Right lobe of liver (tissue), 6 donors: ENCODE measurements around the gene LAMB2. TPM values are rescaled to one million over a fixed set of nuclear protein-coding genes. Genes with fewer than 3 reads are reported as not detected.

Experiments used
- ATAC-seq, 4 donors: fragments of 200-7000 bp; cut with Tn5 transposase; one replicate each; pipeline ENCODE4 v1.9.1; 2020; ENCODE audit warnings: mild to moderate bottlenecking in 4 of 4, moderate library complexity in 4 of 4
- DNase-seq, 3 donors: peaks; one replicate each; pipeline ENCODE4 v3.0.0-alpha.2; 2020
- H3K27ac ChIP-seq, 3 donors: fragments of 200-600 bp; one replicate each; pipeline ENCODE4 v1.8.0; 2022
- H3K27me3 ChIP-seq, 2 donors: fragments of 200-600 bp; one replicate each; pipeline ENCODE4 v1.8.0; 2022
- H3K36me3 ChIP-seq, 4 donors: fragments of 200-600 bp; sonication (generic) in 1 of 4; one replicate each; pipeline versions ENCODE4 v1.5.1 to v1.8.0; 2017 to 2022; ENCODE audit warnings: control low read depth in 1 of 4
- H3K4me1 ChIP-seq, 4 donors: fragments of 200-600 bp; sonication (generic) in 1 of 4; one replicate each; pipeline versions ENCODE4 v1.5.1 to v1.8.0; 2017 to 2022; ENCODE audit warnings: control low read depth in 1 of 4
- H3K4me3 ChIP-seq, 3 donors: fragments of 200-600 bp; one replicate each; pipeline ENCODE4 v1.8.0; 2022
- H3K9me3 ChIP-seq, 4 donors: fragments of 200-600 bp; sonication (generic) in 1 of 4; one replicate each; pipeline versions ENCODE4 v1.5.1 to v1.8.0; 2017 to 2022; ENCODE audit warnings: control low read depth in 1 of 4
- POLR2A ChIP-seq: fragments of 450-650 bp; IDR thresholded peaks from one replicate; pipeline ENCODE4 v1.6.1; 2017; ENCODE audit warnings: antibody characterized with exemption, mild to moderate bottlenecking
- WGBS: methylation state at CpG from one replicate; pipeline ENCODE4 v1.1.6; 2018; ENCODE audit warnings: low coverage, low lambda C conversion rate; ENCODE audit not compliant: insufficient coverage; ENCODE audit errors: missing lambda C conversion rate; 5-methylcytosine and 5-hydroxymethylcytosine counted together
- intact Hi-C, 2 donors: fragments of 100-400 bp; cut with DNase I; formaldehyde crosslinking; loops; one replicate each; pipeline versions ENCODE4 v1.11.2 to v1.14.1; 2022
- total RNA-seq, 6 experiments: library from RNA; depleted of rRNA in 2 of 6; stranded (reverse); fragments of >200 nt in 2 of 6; fragmentation: NEBNext Ultra II Directional in 3 of 6; extraction: Animal tissue kit (Norgen Biotek cat#: 25700) in 3 of 6; gene quantifications; one replicate each; pipeline versions ENCODE4 v1.1.0 to v1.2.4, GENCODE V29; 2016 to 2023
- TF ChIP-seq, protein P1 (sequence below), 4 donors: fragments of 200-600 bp in 3 of 4; fragments of 450-650 bp in 1 of 4; IDR thresholded peaks; one replicate each; pipeline versions ENCODE4 v1.5.1 to v1.8.0; 2016 to 2022; ENCODE audit warnings: antibody characterized with exemption in 4 of 4, mild to moderate bottlenecking in 2 of 4
- donor health status: DM: no; HTN: yes; CAD: no.
- donor health status: DM: no; HTN: no; CAD: no.
- donor health status: DM: no; HTN: no; CAD: no.
- donor health status: DM: no; HTN: yes; CAD: no.
- donor health status: DM: no; HTN: yes; CAD: no.

Gene LAMB2
- total RNA-seq, 6 experiments from 2014 or later = 129 to 192 (median 163) TPM

DNA sequence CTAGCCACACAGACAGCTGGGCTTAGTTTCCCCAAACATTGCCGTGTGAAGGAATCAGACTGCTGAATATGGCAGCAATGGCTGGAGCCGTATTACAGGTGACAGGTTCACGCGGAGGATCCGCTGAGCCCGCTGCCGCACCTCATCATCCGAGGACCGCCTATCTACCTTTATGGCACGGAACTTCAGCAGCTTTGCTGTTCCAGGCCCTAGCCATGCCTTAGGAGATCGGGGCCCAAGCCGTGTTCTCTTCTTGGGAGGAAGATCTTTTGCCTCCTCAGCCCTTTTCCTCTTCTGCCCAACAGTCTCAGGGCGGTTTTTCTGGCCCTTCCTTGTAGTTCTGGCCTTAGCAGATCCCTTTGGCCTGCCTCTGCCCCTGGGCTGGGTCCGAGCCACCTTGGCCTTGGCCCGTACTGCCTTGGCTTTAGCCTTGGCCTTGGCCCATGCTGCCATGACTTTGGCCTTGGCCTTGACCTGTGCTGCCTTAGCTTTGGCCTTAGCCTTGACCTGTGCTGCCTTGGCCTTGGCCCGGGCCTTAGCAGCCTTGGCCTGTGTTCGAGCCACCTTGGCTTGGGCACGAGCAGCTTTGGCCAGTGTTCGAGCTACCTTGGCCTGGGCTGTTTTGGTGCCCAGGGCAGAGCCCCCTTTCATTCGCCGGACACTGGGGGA is 30.0 kb upstream of the LAMB2 start:
- Histone ChIP-seq H3K9me3 (no peaks in the 10 kb centered on the region), H3K4me1 (peaks cover 0 to 21% (median 9%) of the 10 kb centered on the region in 4 donors), H3K27me3 (no peaks in the 10 kb centered on the region), H3K27ac (no peak overlapping the region), H3K36me3 (peaks cover 0 to 13% (median 7%) of the 10 kb centered on the region in 4 donors), H3K4me3 (no peak overlapping the region)
- ATAC-seq = no peak
- intact Hi-C loops = no loop called here
- no peak for DNase-seq
- no peak for TF ChIP-seq POLR2A
- TF ChIP-seq, protein P1, sequence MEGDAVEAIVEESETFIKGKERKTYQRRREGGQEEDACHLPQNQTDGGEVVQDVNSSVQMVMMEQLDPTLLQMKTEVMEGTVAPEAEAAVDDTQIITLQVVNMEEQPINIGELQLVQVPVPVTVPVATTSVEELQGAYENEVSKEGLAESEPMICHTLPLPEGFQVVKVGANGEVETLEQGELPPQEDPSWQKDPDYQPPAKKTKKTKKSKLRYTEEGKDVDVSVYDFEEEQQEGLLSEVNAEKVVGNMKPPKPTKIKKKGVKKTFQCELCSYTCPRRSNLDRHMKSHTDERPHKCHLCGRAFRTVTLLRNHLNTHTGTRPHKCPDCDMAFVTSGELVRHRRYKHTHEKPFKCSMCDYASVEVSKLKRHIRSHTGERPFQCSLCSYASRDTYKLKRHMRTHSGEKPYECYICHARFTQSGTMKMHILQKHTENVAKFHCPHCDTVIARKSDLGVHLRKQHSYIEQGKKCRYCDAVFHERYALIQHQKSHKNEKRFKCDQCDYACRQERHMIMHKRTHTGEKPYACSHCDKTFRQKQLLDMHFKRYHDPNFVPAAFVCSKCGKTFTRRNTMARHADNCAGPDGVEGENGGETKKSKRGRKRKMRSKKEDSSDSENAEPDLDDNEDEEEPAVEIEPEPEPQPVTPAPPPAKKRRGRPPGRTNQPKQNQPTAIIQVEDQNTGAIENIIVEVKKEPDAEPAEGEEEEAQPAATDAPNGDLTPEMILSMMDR (IDR thresholded peaks at IDR 0.05) = no peak
- WGBS = 90% methylated on average over 9 of the region's 21 CpGs

DNA sequence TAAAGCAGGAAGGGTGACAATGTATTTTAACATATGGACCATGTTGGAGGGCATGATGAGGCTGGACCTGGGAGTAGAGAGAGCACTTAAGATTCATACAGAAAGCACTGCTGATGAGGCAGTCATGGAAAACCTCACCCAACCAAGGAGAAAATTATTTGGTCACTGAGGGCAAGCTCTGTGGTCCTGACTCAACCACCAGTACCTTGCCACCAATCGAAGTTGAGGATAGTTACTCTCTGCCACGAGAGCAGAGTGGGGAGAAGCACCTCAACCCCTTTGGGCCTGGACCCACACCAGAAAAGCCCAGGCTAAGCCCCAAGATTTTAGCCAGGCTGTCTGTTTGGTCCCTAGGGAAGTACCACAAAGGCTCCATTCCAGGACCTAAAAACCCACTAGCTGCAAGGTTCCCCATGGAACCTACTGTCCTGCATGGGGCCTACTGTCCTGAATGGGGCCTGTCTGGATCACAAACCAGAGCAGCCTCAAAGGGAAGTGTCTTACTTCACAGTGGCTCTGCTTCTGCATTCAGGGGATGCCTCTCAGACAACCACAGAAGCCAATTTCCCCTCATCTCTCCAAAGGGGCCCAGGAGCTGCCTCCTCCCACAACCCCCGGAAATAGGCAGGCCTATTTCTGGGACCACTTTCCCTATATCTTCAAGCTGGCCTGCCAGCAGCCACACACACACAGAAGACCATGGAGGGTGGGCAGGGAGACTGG is 29.1 kb upstream of the LAMB2 start:
- Histone ChIP-seq H3K4me3 (no peak overlapping the region), H3K9me3 (no peaks in the 10 kb centered on the region), H3K27ac (no peak overlapping the region), H3K36me3 (peaks cover 0 to 13% (median 7%) of the 10 kb centered on the region in 4 donors), H3K27me3 (no peaks in the 10 kb centered on the region), H3K4me1 (peaks cover 0 to 16% (median 7%) of the 10 kb centered on the region in 4 donors)
- intact Hi-C loops = no loop called here
- no peak for TF ChIP-seq POLR2A
- TF ChIP-seq, protein P1 (IDR thresholded peaks at IDR 0.05) = no peak
- ATAC-seq (no peak), DNase-seq (no peak)
- WGBS = 40% methylated on average over 1 of the region's 3 CpGs

DNA sequence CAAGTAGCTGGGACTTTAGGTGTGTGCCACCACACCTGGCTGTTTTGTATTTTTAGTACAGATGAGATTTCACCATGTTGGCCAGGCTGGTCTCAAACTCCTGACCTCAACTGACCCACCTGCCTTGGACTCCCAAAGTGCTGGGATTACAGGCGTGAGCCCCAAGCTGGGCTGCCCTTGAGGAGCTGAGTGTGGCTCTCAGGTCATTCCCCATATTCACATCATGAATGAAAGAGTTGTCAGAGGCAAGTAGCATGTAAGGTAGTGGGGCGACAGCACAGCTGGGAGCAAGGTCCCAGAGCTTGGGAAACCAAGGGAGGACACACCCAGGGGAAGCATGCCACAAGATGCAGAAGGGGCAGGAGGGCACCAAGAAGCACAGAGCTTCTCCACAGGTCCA is 28.3 kb upstream of the LAMB2 start:
- Histone ChIP-seq H3K4me1 (peaks cover 0 to 8% (median 3%) of the 10 kb centered on the region in 4 donors), H3K27ac (no peak overlapping the region), H3K9me3 (no peaks in the 10 kb centered on the region), H3K27me3 (no peaks in the 10 kb centered on the region), H3K4me3 (no peak overlapping the region), H3K36me3 (peaks cover 0 to 13% (median 7%) of the 10 kb centered on the region in 4 donors)
- intact Hi-C loops = no loop called here
- 100% methylated on average over 1 of the region's 2 CpGs for WGBS
- TF ChIP-seq, protein P1 (IDR thresholded peaks at IDR 0.05) = no peak
- no peak for TF ChIP-seq POLR2A
- no peak for ATAC-seq
- DNase-seq = no peak

DNA sequence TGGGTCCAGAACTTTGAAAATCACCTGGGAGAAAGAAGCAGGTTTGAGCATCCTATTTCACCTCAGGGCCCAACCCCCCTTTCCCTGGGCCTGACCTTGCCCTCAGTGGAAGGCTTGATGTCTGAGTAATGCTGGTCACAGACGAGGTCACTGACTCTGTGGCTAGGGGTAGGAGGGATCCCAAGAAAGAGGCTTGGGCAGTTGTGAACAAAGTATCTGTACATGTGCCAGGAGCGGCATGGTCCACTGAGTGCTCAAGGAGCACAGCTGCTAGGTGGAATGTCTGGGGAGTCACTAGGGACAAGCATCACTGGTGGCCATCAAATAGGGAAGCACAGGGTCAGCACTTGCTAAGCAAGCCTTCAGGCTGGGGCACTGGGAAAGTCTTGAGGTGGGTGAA is 25.9 kb upstream of the LAMB2 start:
- Histone ChIP-seq H3K9me3 (no peaks in the 10 kb centered on the region), H3K36me3 (peaks cover 0 to 11% (median 5%) of the 10 kb centered on the region in 4 donors), H3K4me3 (no peak overlapping the region), H3K27ac (no peak overlapping the region), H3K27me3 (no peaks in the 10 kb centered on the region), H3K4me1 (no peaks in the 10 kb centered on the region)
- WGBS = 54% methylated on average over 2 of the region's 2 CpGs
- intact Hi-C loops = no loop called here
- DNase-seq (no peak), ATAC-seq (peak in 2 of 4 donors; percentile 5 to 19)
- TF ChIP-seq, protein P1 (IDR thresholded peaks at IDR 0.05) = no peak
- no peak for TF ChIP-seq POLR2A
